Right cardiac atrium (tissue), 5 donors: ENCODE results near the gene G6PD. TPM values are rescaled to one million over a fixed set of nuclear protein-coding genes. Genes with fewer than 3 reads are reported as not detected.
"Not testable (repeated sequence)": the region's sequence is repeated elsewhere in the genome, so short reads cannot be mapped to it uniquely, and the experiment has no call there.

ENCODE experiments used
- ATAC-seq, 2 donors: fragments of 200-7000 bp; cut with Tn5 transposase; one replicate each; pipeline versions ENCODE4 v1.8.0 to v1.9.1; 2020; ENCODE audit warnings: moderate library complexity in 2 of 2, mild to moderate bottlenecking in 1 of 2
- DNase-seq, 3 donors: peaks; one replicate each; pipeline ENCODE4 v3.0.0-alpha.2; 2020
- H3K27ac ChIP-seq: one replicate; pipeline ENCODE4 v1.5.1; 2013; ENCODE audit warnings: mild to moderate bottlenecking, low read length, control low read depth, moderate library complexity
- H3K27me3 ChIP-seq: one replicate; pipeline ENCODE4 v1.6.1; 2013; ENCODE audit not compliant: control insufficient read depth, insufficient read depth
- H3K4me1 ChIP-seq: one replicate; pipeline ENCODE4 v1.6.1; 2013; ENCODE audit warnings: low read length; ENCODE audit not compliant: control insufficient read depth, insufficient read depth
- H3K4me3 ChIP-seq: one replicate; pipeline ENCODE4 v1.5.1; 2013; ENCODE audit warnings: low read length, control low read depth
- H3K9me3 ChIP-seq: one replicate; pipeline ENCODE4 v1.6.1; 2013; ENCODE audit warnings: low read length; ENCODE audit not compliant: control insufficient read depth
- WGBS: extraction: QIAGEN DNeasy Blood & Tissue Kit; methylation state at CpG from one replicate; pipeline ENCODE4 v1.1.7; 2013; 5-methylcytosine and 5-hydroxymethylcytosine counted together
- intact Hi-C, 4 donors: fragments of 100-400 bp; cut with DNase I; formaldehyde crosslinking; loops; one replicate each; pipeline versions ENCODE4 v1.11.0 to v1.14.0; 2022 to 2023
- polyA plus RNA-seq: library from polyadenylated mRNA; stranded (reverse); fragments of 200-250 nt; gene quantifications from one replicate; pipeline ENCODE4 v1.2.3, GENCODE V29; 2013
- total RNA-seq, 4 donors: library from RNA; stranded (reverse); fragmentation: NEBNext Ultra II Directional; extraction: Animal tissue kit (Norgen Biotek cat#: 25700); gene quantifications; one replicate each; pipeline ENCODE4 v1.2.1, GENCODE V29; 2021
- donor health status: healthy with polysubstance abuse.
- donor health status: DM: no; HTN: yes; CAD: no.
- donor health status: DM: no; HTN: no; CAD: no.
- donor health status: DM: no; HTN: yes; CAD: no; lungs with severe emphysema.
- donor health status: DM: yes; HTN: yes; CAD: no.

Gene G6PD
- total and polyA plus RNA-seq, 5 donors: 13.2 to 26.4 (median 22.2) TPM

GRCh38 chrX:154513716-154514115 lies 32.9 kb downstream of the G6PD start:
- H3K27me3 ChIP-seq: no peaks in the 10 kb centered on the region
- ATAC-seq (no peak), DNase-seq (no peak)
- intact Hi-C loops: loop anchor here in 1 of 4 donors (10.0 kb wide), 1 partner anchor 109 kb away; the partner anchor contains the start of gene DNASE1L1
- H3K4me1 ChIP-seq: peaks cover 3% of the 10 kb centered on the region
- WGBS: 96% methylated on average over 2 of the region's 2 CpGs
- H3K4me3 ChIP-seq: no peak overlapping the region
- H3K9me3 ChIP-seq: no peaks in the 10 kb centered on the region
- H3K27ac ChIP-seq: peak overlapping the region; percentile 19

GRCh38 chrX:154512879-154513553 lies 33.6 kb downstream of the G6PD start:
- Histone ChIP-seq H3K27me3 (no peaks in the 10 kb centered on the region), H3K4me1 (peaks cover 3% of the 10 kb centered on the region), H3K9me3 (no peaks in the 10 kb centered on the region), H3K4me3 (no peak overlapping the region), H3K27ac (no peak overlapping the region)
- DNase-seq: no peak
- intact Hi-C loops: loop anchor here in 1 of 4 donors (10.0 kb wide), 1 partner anchor 108 kb away; the partner anchor contains the start of gene DNASE1L1
- ATAC-seq: no peak
- 90% methylated on average over 16 of the region's 16 CpGs for WGBS

GRCh38 chrX:154511761-154512160 lies 34.9 kb downstream of the G6PD start:
- DNase-seq (peak in 2 of 3 donors; percentile 19 to 37), ATAC-seq (no peak)
- no peak overlapping the region for H3K27ac ChIP-seq
- intact Hi-C loops: loop anchor here in 1 of 4 donors (10.0 kb wide), 1 partner anchor 107 kb away; the partner anchor contains the start of gene DNASE1L1
- WGBS: 60% methylated on average over 12 of the region's 12 CpGs
- H3K4me1 ChIP-seq: no peaks in the 10 kb centered on the region
- H3K4me3 ChIP-seq: no peak overlapping the region
- no peaks in the 10 kb centered on the region for H3K27me3 ChIP-seq
- H3K9me3 ChIP-seq: no peaks in the 10 kb centered on the region

GRCh38 chrX:154509455-154509854 lies 37.2 kb downstream of the G6PD start:
- Histone ChIP-seq H3K4me1 (no peaks in the 10 kb centered on the region), H3K9me3 (no peaks in the 10 kb centered on the region), H3K27me3 (no peaks in the 10 kb centered on the region), H3K4me3 (no peak overlapping the region), H3K27ac (no peak overlapping the region)
- no peak for DNase-seq
- 100% methylated on average over 5 of the region's 5 CpGs for WGBS
- intact Hi-C loops: no loop called here
- ATAC-seq: no peak

- Histone ChIP-seq H3K4me1 (no peaks in the 10 kb centered on the region), H3K27ac (no peak overlapping the region)
- peak in 1 of 3 donors; percentile 33 for DNase-seq
Measured at GRCh38 chrX:154508384-154508745, 38.3 kb downstream of the G6PD start.

GRCh38 chrX:154507673-154508383 lies 38.8 kb downstream of the G6PD start:
- H3K27ac ChIP-seq: no peak overlapping the region
- 78% methylated on average over 24 of the region's 24 CpGs for WGBS
- intact Hi-C loops: no loop called here
- no peak for ATAC-seq
- no peaks in the 10 kb centered on the region for H3K27me3 ChIP-seq
- no peaks in the 10 kb centered on the region for H3K9me3 ChIP-seq
- peak in 1 of 3 donors; percentile 37 for DNase-seq
- no peaks in the 10 kb centered on the region for H3K4me1 ChIP-seq
- no peak overlapping the region for H3K4me3 ChIP-seq

More at GRCh38 chrX:154508384-154508745, 38.3 kb downstream of the G6PD start:
- H3K4me3 ChIP-seq: no peak overlapping the region
- WGBS: 93% methylated on average over 13 of the region's 13 CpGs
- H3K9me3 ChIP-seq: no peaks in the 10 kb centered on the region
- H3K27me3 ChIP-seq: no peaks in the 10 kb centered on the region
- intact Hi-C loops: no loop called here
- ATAC-seq: no peak

- H3K27ac ChIP-seq: no peak overlapping the region
- no peaks in the 10 kb centered on the region for H3K9me3 ChIP-seq
- peak in 2 of 3 donors; percentile 41 to 55 for DNase-seq
- H3K4me3 ChIP-seq: no peak overlapping the region
- intact Hi-C loops: no loop called here
- H3K4me1 ChIP-seq: no peaks in the 10 kb centered on the region
- 92% methylated on average over 37 of the region's 37 CpGs for WGBS
- no peaks in the 10 kb centered on the region for H3K27me3 ChIP-seq
- peak in 1 of 2 donors; percentile 7 for ATAC-seq
Measured at GRCh38 chrX:154506483-154507332, 39.9 kb downstream of the G6PD start.

- no peaks in the 10 kb centered on the region for H3K4me1 ChIP-seq
- intact Hi-C loops: no loop called here
- H3K9me3 ChIP-seq: no peaks in the 10 kb centered on the region
- no peak for ATAC-seq
- H3K4me3 ChIP-seq: no peak overlapping the region
- no peaks in the 10 kb centered on the region for H3K27me3 ChIP-seq
- WGBS: 62% methylated on average over 12 of the region's 12 CpGs
- H3K27ac ChIP-seq: no peak overlapping the region
- no peak for DNase-seq
Measured at GRCh38 chrX:154505734-154506133, 40.9 kb downstream of the G6PD start.

GRCh38 chrX:154502989-154503388 lies 43.7 kb downstream of the G6PD start:
- Histone ChIP-seq H3K27ac (no peak overlapping the region), H3K27me3 (no peaks in the 10 kb centered on the region), H3K4me3 (no peak overlapping the region), H3K4me1 (no peaks in the 10 kb centered on the region), H3K9me3 (no peaks in the 10 kb centered on the region)
- 77% methylated on average over 3 of the region's 3 CpGs for WGBS
- DNase-seq: no peak
- intact Hi-C loops: no loop called here
- no peak for ATAC-seq

- ATAC-seq (no peak), DNase-seq (no peak)
- no peaks in the 10 kb centered on the region for H3K27me3 ChIP-seq
- intact Hi-C loops: no loop called here
- no peaks in the 10 kb centered on the region for H3K4me1 ChIP-seq
- H3K9me3 ChIP-seq: no peaks in the 10 kb centered on the region
- H3K4me3 ChIP-seq: no peak overlapping the region
- no peak overlapping the region for H3K27ac ChIP-seq
- 84% methylated on average over 8 of the region's 8 CpGs for WGBS
Measured at GRCh38 chrX:154502098-154502497, 44.5 kb downstream of the G6PD start.

GRCh38 chrX:154501423-154501822 lies 45.2 kb downstream of the G6PD start:
- H3K9me3 ChIP-seq, H3K27me3 ChIP-seq, H3K27ac ChIP-seq, intact Hi-C loops, DNase-seq, H3K4me3 ChIP-seq, H3K4me1 ChIP-seq, ATAC-seq: not testable (repeated sequence)
- WGBS: 91% methylated on average over 7 of the region's 7 CpGs
